ENCODE data around the gene TARS1.
A peak's percentile ranks its signal among the peaks of the same experiment; 100 is the strongest.
"Not testable (repeated sequence)": the region's sequence is repeated elsewhere in the genome, so short reads cannot be mapped to it uniquely, and the experiment has no call there.

Gene TARS1

GRCh38 chr5:33488558-33489355 is 48.0 kb downstream of the TARS1 start:
- no peak for FAIRE-seq

- FAIRE-seq: no peak
Observed at GRCh38 chr5:33489481-33490067, 48.8 kb downstream of the TARS1 start.

- FAIRE-seq: no peak
Observed at GRCh38 chr5:33490071-33490665, 49.4 kb downstream of the TARS1 start.

GRCh38 chr5:33491941-33492340 is 51.2 kb downstream of the TARS1 start:
- FAIRE-seq: no peak

GRCh38 chr5:33494466-33494865 is 53.7 kb downstream of the TARS1 start:
- FAIRE-seq: peak; percentile 94

GRCh38 chr5:33501260-33501659 is 60.5 kb downstream of the TARS1 start:
- no peak for FAIRE-seq

- FAIRE-seq: no peak
Observed at GRCh38 chr5:33501899-33502298, 61.1 kb downstream of the TARS1 start.

- FAIRE-seq: no peak
Observed at GRCh38 chr5:33504570-33504969, 63.8 kb downstream of the TARS1 start.

GRCh38 chr5:33507426-33507825 is 66.7 kb downstream of the TARS1 start:
- FAIRE-seq: no peak

GRCh38 chr5:33509036-33509435 is 68.3 kb downstream of the TARS1 start:
- no peak for FAIRE-seq

GRCh38 chr5:33513462-33514185 is 72.9 kb downstream of the TARS1 start:
- FAIRE-seq: no peak

GRCh38 chr5:33515366-33515765 is 74.6 kb downstream of the TARS1 start:
- FAIRE-seq: not testable (repeated sequence)

- no peak for FAIRE-seq
Observed at GRCh38 chr5:33516421-33516820, 75.7 kb downstream of the TARS1 start.
